Panc1 (cell line): ENCODE results near the gene GXYLT1. TPM values are rescaled to one million over a fixed set of nuclear protein-coding genes. Genes with fewer than 3 reads are reported as not detected.

ENCODE experiments used
- ATAC-seq: fragments of 200-7000 bp; cut with Tn5 transposase; 2 replicates; pipeline ENCODE4 v1.9.1; 2020; ENCODE audit warnings: mild to moderate bottlenecking, moderate library complexity
- BruUV-seq: library from RNA; stranded (reverse); fragments of 400-500 nt; replicated peaks from 2 replicates; lab custom pipeline; 2021; lab: Mats Ljungman, UMichigan
- CTCF ChIA-PET: fragments of 300-600 bp; sonication (Branson Sonifier 250); formaldehyde crosslinking; loops from one replicate; lab custom pipeline; 2022; ENCODE audit warnings: antibody characterized with exemption; lab: Charles Lee
- POLR2A ChIA-PET: fragments of 300-600 bp; sonication (Branson Sonifier 250); formaldehyde crosslinking; loops from one replicate; lab custom pipeline; 2022; ENCODE audit warnings: antibody characterized with exemption; lab: Charles Lee
- DNase-seq: peaks from one replicate; pipeline ENCODE4 v3.0.0-alpha.2; 2010; ENCODE audit warnings: low read depth, low spot score
- H3K27ac ChIP-seq: 2 replicates; pipeline ENCODE4 v1.5.1; 2011; ENCODE audit warnings: mild to moderate bottlenecking, low read length, inconsistent platforms
- H3K27me3 ChIP-seq: fragments of 200-500 bp; sonication (Bioruptor generic); 2 replicates; pipeline ENCODE4 v1.6.0; 2014; ENCODE audit warnings: low read length, inconsistent platforms; ENCODE audit not compliant: control insufficient read depth, insufficient read depth
- H3K36me3 ChIP-seq: fragments of 200-500 bp; sonication (Bioruptor generic); 2 replicates; pipeline ENCODE4 v1.5.1; 2014; ENCODE audit warnings: inconsistent platforms, mild to moderate bottlenecking, low read length, moderate library complexity; ENCODE audit not compliant: control insufficient read depth, insufficient read depth
- H3K4me1 ChIP-seq: 2 replicates; pipeline ENCODE4 v1.5.1; 2011; ENCODE audit warnings: inconsistent platforms, mild to moderate bottlenecking, low read length, moderate library complexity; ENCODE audit not compliant: control insufficient read depth, insufficient read depth
- H3K4me3 ChIP-seq, 2 experiments: 2 replicates each; pipeline ENCODE4 v1.5.1; 2011 to 2012; ENCODE audit warnings: low read depth in 2 of 2, low read length in 2 of 2, mild to moderate bottlenecking in 2 of 2, inconsistent platforms in 1 of 2, moderate library complexity in 1 of 2
- H3K9me3 ChIP-seq: fragments of 200-500 bp; sonication (Bioruptor generic); 2 replicates; pipeline ENCODE4 v1.5.1; 2014; ENCODE audit warnings: low read depth, mild to moderate bottlenecking, inconsistent platforms, low read length, moderate library complexity; ENCODE audit not compliant: control insufficient read depth, insufficient read depth
- POLR2AphosphoS5 ChIP-seq: IDR thresholded peaks from 2 replicates; pipeline ENCODE4 v1.6.1; 2012; ENCODE audit warnings: mild to moderate bottlenecking, low read depth, low read length, moderate library complexity
- SIN3A ChIP-seq: IDR thresholded peaks from 2 replicates; pipeline ENCODE4 v1.6.1; 2012; ENCODE audit warnings: low read depth, mild to moderate bottlenecking, low read length, moderate library complexity, borderline replicate concordance; ENCODE audit not compliant: insufficient read depth
- TCF7L2 ChIP-seq: IDR thresholded peaks from 2 replicates; pipeline ENCODE4 v1.6.1; 2011; ENCODE audit warnings: mild to moderate bottlenecking, low read depth, low read length, inconsistent platforms
- in situ Hi-C: cut with HindIII; loops from 2 replicates; pipeline ENCODE4 v1.10.0; 2016; ENCODE audit warnings: low sequenced_read_pairs, low pct_unique_long_range_greater_than_20kb
- intact Hi-C: fragments of 100-400 bp; cut with micrococcal nuclease; formaldehyde crosslinking; loops from one replicate; pipeline ENCODE4 v1.10.0; 2022; ENCODE audit not compliant: unreplicated experiment
- total RNA-seq: library from RNA; stranded (reverse); gene quantifications from one replicate; pipeline ENCODE4 v1.2.1, GENCODE V29; 2021; ENCODE audit not compliant: unreplicated experiment
- TF ChIP-seq, protein P1 (sequence below): fragments of 450-650 bp; IDR thresholded peaks from 2 replicates; pipeline ENCODE4 v1.5.1; 2017; ENCODE audit warnings: mild to moderate bottlenecking
- TF ChIP-seq, protein P2 (sequence below), 2 experiments: IDR thresholded peaks; 2 replicates each; pipeline ENCODE4 v1.6.1; 2011 to 2012; ENCODE audit warnings: low read depth in 2 of 2, control low read depth in 1 of 2, low read length in 1 of 2, mild to moderate bottlenecking in 1 of 2, moderate library complexity in 1 of 2; ENCODE audit not compliant: insufficient read depth in 1 of 2

Gene GXYLT1
- total RNA-seq, 1 experiment from 2014 or later, result 17.4 TPM

DNA sequence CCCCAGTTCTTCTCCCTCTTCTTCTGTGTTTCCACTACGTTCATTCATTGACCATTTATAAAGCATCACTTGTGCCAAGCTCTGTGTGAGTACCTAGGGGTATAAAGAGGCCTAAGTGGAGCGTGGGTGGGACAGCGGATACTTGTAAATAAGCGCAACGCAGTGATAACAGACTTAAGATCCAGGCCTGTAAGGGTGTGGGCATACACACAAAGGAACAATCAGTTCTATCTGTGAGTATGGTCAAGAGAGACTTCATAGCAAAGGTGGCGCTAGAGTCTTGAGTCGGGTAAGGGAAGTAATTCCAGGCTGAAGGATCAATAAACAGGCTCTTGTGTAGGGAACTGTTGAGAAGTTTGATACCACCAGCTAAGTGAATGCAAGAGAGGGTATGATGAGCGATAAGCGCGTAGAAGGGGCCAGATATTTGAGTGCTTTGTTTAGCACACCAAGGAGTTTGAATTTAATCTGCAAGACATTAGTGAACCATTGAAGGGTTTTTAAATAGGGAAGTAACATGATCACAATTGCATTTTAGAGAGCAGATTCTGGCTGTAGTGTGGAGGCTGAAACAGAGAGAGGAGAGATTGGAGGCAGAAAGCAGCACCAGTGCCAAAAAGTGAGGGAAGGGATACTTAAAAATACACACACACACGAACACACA, 1.0 kb upstream of the GXYLT1 start:
- POLR2A ChIA-PET, result no interaction called here
- Histone ChIP-seq H3K27me3 (no peaks in the 10 kb centered on the region), H3K27ac (peak overlapping the region; percentile 94), H3K4me1 (peaks cover 23% of the 10 kb centered on the region), H3K4me3 (peak overlapping the region; percentile 70 to 88), H3K36me3 (no peaks in the 10 kb centered on the region; the same call in 1 of the 2 replicates), H3K9me3 (no peaks in the 10 kb centered on the region)
- no peak for TF ChIP-seq SIN3A
- TF ChIP-seq, protein P1, sequence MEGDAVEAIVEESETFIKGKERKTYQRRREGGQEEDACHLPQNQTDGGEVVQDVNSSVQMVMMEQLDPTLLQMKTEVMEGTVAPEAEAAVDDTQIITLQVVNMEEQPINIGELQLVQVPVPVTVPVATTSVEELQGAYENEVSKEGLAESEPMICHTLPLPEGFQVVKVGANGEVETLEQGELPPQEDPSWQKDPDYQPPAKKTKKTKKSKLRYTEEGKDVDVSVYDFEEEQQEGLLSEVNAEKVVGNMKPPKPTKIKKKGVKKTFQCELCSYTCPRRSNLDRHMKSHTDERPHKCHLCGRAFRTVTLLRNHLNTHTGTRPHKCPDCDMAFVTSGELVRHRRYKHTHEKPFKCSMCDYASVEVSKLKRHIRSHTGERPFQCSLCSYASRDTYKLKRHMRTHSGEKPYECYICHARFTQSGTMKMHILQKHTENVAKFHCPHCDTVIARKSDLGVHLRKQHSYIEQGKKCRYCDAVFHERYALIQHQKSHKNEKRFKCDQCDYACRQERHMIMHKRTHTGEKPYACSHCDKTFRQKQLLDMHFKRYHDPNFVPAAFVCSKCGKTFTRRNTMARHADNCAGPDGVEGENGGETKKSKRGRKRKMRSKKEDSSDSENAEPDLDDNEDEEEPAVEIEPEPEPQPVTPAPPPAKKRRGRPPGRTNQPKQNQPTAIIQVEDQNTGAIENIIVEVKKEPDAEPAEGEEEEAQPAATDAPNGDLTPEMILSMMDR, result peak; percentile 74
- DNase-seq, result no peak
- in situ Hi-C loops (no loop called here), intact Hi-C loops (loop anchor here (5.0 to 10.0 kb wide), 2 partner anchors 89 to 187 kb away; partner anchors contain the start of gene YAF2)
- peak; percentile 33; the same call in 1 of the 2 replicates for ATAC-seq
- no TSS peak for BruUV-seq
- CTCF ChIA-PET, result interaction anchor here (0.6 to 0.7 kb wide), 2 partner anchors 54 to 187 kb away, joined by 3 to 4 read pairs; no protein-coding TSS in a partner anchor

DNA sequence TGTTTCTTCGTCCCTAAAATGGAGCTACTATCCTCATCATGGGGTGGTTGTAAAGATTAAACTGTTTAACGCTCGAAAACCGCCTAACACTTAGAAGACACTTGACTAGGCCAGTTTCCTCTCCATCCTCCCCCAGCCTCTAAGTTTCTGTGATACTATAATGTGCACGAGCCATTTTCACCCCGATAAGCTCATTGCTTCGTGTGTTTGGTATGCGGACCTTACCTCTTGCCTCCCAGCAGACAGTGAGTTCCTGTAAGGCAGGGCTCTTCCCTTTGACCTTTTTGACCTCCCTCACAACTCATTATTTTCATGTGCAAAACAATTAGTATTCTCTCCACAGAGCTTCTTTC, 499 bp upstream of the GXYLT1 start:
- in situ Hi-C loops (no loop called here), intact Hi-C loops (loop anchor here (5.0 to 10.0 kb wide), 2 partner anchors 90 to 187 kb away; partner anchors contain the start of gene YAF2)
- Histone ChIP-seq H3K36me3 (no peaks in the 10 kb centered on the region; the same call in 1 of the 2 replicates), H3K27ac (peak overlapping the region; percentile 94), H3K27me3 (no peaks in the 10 kb centered on the region), H3K4me1 (peaks cover 28% of the 10 kb centered on the region), H3K4me3 (peak overlapping the region; percentile 70 to 88), H3K9me3 (no peaks in the 10 kb centered on the region)
- TF ChIP-seq TCF7L2, result no peak
- TF ChIP-seq, protein P2, sequence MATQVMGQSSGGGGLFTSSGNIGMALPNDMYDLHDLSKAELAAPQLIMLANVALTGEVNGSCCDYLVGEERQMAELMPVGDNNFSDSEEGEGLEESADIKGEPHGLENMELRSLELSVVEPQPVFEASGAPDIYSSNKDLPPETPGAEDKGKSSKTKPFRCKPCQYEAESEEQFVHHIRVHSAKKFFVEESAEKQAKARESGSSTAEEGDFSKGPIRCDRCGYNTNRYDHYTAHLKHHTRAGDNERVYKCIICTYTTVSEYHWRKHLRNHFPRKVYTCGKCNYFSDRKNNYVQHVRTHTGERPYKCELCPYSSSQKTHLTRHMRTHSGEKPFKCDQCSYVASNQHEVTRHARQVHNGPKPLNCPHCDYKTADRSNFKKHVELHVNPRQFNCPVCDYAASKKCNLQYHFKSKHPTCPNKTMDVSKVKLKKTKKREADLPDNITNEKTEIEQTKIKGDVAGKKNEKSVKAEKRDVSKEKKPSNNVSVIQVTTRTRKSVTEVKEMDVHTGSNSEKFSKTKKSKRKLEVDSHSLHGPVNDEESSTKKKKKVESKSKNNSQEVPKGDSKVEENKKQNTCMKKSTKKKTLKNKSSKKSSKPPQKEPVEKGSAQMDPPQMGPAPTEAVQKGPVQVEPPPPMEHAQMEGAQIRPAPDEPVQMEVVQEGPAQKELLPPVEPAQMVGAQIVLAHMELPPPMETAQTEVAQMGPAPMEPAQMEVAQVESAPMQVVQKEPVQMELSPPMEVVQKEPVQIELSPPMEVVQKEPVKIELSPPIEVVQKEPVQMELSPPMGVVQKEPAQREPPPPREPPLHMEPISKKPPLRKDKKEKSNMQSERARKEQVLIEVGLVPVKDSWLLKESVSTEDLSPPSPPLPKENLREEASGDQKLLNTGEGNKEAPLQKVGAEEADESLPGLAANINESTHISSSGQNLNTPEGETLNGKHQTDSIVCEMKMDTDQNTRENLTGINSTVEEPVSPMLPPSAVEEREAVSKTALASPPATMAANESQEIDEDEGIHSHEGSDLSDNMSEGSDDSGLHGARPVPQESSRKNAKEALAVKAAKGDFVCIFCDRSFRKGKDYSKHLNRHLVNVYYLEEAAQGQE (IDR thresholded peaks at IDR 0.05; ENCODE audit: insufficient read depth in 1 of 2, low read depth in 2 of 2, low read length in 1 of 2), result no peak
- no peak for TF ChIP-seq SIN3A
- TF ChIP-seq, protein P1, result no peak
- TF ChIP-seq POLR2AphosphoS5, result no peak
- POLR2A ChIA-PET, result no interaction called here
- no TSS peak for BruUV-seq
- no peak for DNase-seq
- CTCF ChIA-PET, result interaction anchor here (0.6 to 0.7 kb wide), 2 partner anchors 54 to 187 kb away, joined by 3 to 4 read pairs; no protein-coding TSS in a partner anchor
- ATAC-seq, result no peak; the same call in 1 of the 2 replicates
